H1 (cell line): ENCODE measurements around the gene XPNPEP2. TPM values are rescaled to one million over a fixed set of nuclear protein-coding genes. Genes with fewer than 3 reads are reported as not detected.

ENCODE experiments used
- POLR2A ChIP-seq, 2 experiments: IDR thresholded peaks; 1 replicate in 1 of 2; 2 replicates in 1 of 2; pipeline ENCODE4 v1.6.1; 2011; ENCODE audit warnings: low read depth in 2 of 2, low read length in 2 of 2, mild to moderate bottlenecking in 2 of 2; ENCODE audit errors: control extremely low read depth in 1 of 2
- POU5F1 ChIP-seq: IDR thresholded peaks from 2 replicates; pipeline ENCODE4 v1.6.1; 2011; ENCODE audit warnings: low read depth, mild to moderate bottlenecking, low read length, moderate library complexity
- polyA plus RNA-seq, 7 experiments: library from polyadenylated mRNA; depleted of rRNA in 3 of 7; stranded (reverse) in 5 of 7; unstranded in 2 of 7; fragments of >200 nt in 5 of 7; fragments of 200-250 nt in 2 of 7; gene quantifications; 1 replicate in 5 of 7; 2 replicates in 1 of 7; 4 replicates in 1 of 7; pipeline versions ENCODE4 v1.2.1 to v1.2.3, GENCODE V29; 2011 to 2013; ENCODE audit warnings: missing spikeins in 2 of 7, mixed read lengths in 2 of 7
- total RNA-seq: library from RNA; stranded (reverse); fragmentation: NEBNext Ultra II Directional; extraction: Animal tissue kit (Norgen Biotek cat#: 25700); gene quantifications from 2 replicates; pipeline ENCODE4 v1.2.1, GENCODE V29; 2021
- TF ChIP-seq, protein P1 (sequence below): fragments of 300-600 bp; sonication (generic); IDR thresholded peaks from 2 replicates; pipeline ENCODE4 v1.7.1; 2012; ENCODE audit warnings: low read length, moderate library complexity, mild to moderate bottlenecking, inconsistent platforms; ENCODE audit not compliant: insufficient replicate concordance

XPNPEP2 gene
- total and polyA plus RNA-seq, 2 of the 8 experiments (the other 6 are each of a cell fraction or from before 2014, with no cell fraction given) = 0.27 TPM; not detected in 1

DNA sequence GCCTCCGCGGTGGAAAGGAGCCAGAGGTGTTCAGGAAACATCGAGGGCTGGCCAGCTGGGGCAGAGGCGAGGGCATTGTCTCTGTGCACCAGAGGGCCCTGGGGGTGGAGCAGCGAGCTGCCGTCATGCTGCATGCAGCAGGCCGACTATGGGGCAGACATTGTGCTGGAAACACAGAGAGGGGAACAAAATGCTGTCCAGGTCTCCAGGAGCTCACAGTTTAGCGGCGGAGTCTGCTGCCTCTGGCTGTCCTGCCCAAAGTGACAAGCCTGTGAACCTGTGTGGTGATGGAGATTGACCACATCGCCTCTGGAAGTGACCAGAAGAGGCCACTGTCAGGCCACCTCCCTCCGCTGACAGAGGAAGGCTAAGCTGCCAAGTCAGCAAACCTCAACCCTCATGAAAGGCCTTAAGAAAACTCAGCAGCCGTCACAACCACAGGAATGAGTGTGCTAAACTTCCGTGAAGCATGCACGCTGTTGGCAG is 20.8 kb downstream of the XPNPEP2 start (continued):
- TF ChIP-seq, protein P1, sequence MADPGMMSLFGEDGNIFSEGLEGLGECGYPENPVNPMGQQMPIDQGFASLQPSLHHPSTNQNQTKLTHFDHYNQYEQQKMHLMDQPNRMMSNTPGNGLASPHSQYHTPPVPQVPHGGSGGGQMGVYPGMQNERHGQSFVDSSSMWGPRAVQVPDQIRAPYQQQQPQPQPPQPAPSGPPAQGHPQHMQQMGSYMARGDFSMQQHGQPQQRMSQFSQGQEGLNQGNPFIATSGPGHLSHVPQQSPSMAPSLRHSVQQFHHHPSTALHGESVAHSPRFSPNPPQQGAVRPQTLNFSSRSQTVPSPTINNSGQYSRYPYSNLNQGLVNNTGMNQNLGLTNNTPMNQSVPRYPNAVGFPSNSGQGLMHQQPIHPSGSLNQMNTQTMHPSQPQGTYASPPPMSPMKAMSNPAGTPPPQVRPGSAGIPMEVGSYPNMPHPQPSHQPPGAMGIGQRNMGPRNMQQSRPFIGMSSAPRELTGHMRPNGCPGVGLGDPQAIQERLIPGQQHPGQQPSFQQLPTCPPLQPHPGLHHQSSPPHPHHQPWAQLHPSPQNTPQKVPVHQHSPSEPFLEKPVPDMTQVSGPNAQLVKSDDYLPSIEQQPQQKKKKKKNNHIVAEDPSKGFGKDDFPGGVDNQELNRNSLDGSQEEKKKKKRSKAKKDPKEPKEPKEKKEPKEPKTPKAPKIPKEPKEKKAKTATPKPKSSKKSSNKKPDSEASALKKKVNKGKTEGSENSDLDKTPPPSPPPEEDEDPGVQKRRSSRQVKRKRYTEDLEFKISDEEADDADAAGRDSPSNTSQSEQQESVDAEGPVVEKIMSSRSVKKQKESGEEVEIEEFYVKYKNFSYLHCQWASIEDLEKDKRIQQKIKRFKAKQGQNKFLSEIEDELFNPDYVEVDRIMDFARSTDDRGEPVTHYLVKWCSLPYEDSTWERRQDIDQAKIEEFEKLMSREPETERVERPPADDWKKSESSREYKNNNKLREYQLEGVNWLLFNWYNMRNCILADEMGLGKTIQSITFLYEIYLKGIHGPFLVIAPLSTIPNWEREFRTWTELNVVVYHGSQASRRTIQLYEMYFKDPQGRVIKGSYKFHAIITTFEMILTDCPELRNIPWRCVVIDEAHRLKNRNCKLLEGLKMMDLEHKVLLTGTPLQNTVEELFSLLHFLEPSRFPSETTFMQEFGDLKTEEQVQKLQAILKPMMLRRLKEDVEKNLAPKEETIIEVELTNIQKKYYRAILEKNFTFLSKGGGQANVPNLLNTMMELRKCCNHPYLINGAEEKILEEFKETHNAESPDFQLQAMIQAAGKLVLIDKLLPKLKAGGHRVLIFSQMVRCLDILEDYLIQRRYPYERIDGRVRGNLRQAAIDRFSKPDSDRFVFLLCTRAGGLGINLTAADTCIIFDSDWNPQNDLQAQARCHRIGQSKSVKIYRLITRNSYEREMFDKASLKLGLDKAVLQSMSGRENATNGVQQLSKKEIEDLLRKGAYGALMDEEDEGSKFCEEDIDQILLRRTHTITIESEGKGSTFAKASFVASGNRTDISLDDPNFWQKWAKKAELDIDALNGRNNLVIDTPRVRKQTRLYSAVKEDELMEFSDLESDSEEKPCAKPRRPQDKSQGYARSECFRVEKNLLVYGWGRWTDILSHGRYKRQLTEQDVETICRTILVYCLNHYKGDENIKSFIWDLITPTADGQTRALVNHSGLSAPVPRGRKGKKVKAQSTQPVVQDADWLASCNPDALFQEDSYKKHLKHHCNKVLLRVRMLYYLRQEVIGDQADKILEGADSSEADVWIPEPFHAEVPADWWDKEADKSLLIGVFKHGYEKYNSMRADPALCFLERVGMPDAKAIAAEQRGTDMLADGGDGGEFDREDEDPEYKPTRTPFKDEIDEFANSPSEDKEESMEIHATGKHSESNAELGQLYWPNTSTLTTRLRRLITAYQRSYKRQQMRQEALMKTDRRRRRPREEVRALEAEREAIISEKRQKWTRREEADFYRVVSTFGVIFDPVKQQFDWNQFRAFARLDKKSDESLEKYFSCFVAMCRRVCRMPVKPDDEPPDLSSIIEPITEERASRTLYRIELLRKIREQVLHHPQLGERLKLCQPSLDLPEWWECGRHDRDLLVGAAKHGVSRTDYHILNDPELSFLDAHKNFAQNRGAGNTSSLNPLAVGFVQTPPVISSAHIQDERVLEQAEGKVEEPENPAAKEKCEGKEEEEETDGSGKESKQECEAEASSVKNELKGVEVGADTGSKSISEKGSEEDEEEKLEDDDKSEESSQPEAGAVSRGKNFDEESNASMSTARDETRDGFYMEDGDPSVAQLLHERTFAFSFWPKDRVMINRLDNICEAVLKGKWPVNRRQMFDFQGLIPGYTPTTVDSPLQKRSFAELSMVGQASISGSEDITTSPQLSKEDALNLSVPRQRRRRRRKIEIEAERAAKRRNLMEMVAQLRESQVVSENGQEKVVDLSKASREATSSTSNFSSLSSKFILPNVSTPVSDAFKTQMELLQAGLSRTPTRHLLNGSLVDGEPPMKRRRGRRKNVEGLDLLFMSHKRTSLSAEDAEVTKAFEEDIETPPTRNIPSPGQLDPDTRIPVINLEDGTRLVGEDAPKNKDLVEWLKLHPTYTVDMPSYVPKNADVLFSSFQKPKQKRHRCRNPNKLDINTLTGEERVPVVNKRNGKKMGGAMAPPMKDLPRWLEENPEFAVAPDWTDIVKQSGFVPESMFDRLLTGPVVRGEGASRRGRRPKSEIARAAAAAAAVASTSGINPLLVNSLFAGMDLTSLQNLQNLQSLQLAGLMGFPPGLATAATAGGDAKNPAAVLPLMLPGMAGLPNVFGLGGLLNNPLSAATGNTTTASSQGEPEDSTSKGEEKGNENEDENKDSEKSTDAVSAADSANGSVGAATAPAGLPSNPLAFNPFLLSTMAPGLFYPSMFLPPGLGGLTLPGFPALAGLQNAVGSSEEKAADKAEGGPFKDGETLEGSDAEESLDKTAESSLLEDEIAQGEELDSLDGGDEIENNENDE = no peak
- TF ChIP-seq POU5F1 (no peak), POLR2A (IDR thresholded peaks at IDR 0.05; ENCODE audit: control extremely low read depth in 1 of 2, low read depth in 2 of 2, low read length in 2 of 2) (no peak)
